ENCODE data around the gene GGN. TPM values are rescaled to one million over a fixed set of nuclear protein-coding genes. Genes with fewer than 3 reads are reported as not detected.

GGN gene
- total and polyA plus RNA-seq, 2 donors from 2014 or later: 0.92 to 1.6 TPM

DNA sequence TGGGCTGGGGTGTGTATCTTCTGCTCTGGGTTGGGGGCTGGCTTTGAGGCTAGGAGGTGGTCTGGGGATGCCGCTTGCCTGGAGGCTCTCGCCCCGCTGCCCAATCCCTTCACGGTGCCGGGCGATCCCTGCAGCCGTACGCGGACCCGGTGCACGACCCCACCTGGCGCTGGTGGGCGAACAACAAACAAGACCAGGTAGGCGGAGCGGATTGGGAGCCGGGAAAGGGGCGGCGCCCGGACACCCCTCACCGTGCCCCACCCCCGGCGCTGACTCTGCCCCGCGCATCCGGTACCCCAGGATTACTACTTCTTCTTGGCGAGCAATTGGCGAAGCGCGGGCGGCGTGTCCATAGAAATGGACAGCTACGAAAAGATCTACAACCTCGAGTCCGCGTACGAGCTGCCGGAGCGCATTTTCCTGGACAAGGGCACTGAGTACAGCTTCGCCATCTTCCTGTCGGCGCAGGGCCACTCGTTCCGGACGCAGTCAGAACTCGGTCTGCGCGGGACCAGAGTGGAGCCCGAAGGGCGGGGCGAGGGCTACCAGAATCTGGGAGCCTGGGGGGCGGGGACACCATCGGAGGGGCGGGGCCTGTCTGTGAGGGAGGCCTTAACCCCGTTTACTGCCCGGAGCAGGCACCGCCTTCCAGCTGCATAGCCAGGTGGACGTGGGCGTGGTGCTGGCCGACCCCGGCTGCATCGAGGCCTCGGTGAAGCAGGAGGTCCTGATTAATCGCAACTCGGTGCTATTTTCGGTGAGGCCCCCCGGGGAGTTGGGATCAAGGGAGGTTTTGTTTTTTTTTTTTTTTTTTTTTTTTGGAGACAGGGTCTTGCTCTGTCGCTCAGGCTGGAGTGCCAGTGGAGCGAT is 25.5 kb downstream of the GGN start:
- no peaks in the 10 kb centered on the region for H3K9me3 ChIP-seq (ENCODE audit: control insufficient read depth in 2 of 3, insufficient read depth in 1 of 3, low read length in 3 of 3)
- H3K27me3 ChIP-seq (ENCODE audit: control insufficient read depth, insufficient read depth, low read length): peaks cover 7% of the 10 kb centered on the region
- no peaks in the 10 kb centered on the region for H3K36me3 ChIP-seq (ENCODE audit: control insufficient read depth in 2 of 3, insufficient read depth in 3 of 3, low read length in 3 of 3)
- no peak for FAIRE-seq
- peak overlapping the region in 1 of 2 donors; percentile 47 for H3K27ac ChIP-seq (ENCODE audit: low read depth in 2 of 2, low read length in 2 of 2)
- peaks cover 0 to 3% (median 0%) of the 10 kb centered on the region in 3 donors for H3K4me1 ChIP-seq (ENCODE audit: control insufficient read depth in 2 of 3, insufficient read depth in 2 of 3, low read depth in 1 of 3, low read length in 3 of 3)
- peak overlapping the region; percentile 51 to 67 (median 67) for H3K4me3 ChIP-seq (ENCODE audit: low read length in 3 of 3)
- DNase-seq: peak; percentile 80 to 93 (median 84)
- H3K9ac ChIP-seq (ENCODE audit: low read length in 3 of 3): peak overlapping the region in 1 of 3 donors; percentile 15
- TF ChIP-seq, protein P1, sequence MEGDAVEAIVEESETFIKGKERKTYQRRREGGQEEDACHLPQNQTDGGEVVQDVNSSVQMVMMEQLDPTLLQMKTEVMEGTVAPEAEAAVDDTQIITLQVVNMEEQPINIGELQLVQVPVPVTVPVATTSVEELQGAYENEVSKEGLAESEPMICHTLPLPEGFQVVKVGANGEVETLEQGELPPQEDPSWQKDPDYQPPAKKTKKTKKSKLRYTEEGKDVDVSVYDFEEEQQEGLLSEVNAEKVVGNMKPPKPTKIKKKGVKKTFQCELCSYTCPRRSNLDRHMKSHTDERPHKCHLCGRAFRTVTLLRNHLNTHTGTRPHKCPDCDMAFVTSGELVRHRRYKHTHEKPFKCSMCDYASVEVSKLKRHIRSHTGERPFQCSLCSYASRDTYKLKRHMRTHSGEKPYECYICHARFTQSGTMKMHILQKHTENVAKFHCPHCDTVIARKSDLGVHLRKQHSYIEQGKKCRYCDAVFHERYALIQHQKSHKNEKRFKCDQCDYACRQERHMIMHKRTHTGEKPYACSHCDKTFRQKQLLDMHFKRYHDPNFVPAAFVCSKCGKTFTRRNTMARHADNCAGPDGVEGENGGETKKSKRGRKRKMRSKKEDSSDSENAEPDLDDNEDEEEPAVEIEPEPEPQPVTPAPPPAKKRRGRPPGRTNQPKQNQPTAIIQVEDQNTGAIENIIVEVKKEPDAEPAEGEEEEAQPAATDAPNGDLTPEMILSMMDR (IDR thresholded peaks at IDR 0.05; ENCODE audit: borderline replicate concordance, extremely low read depth, insufficient read depth): no peak
- intact Hi-C loops (cut with DNase I): no loop called here

DNA sequence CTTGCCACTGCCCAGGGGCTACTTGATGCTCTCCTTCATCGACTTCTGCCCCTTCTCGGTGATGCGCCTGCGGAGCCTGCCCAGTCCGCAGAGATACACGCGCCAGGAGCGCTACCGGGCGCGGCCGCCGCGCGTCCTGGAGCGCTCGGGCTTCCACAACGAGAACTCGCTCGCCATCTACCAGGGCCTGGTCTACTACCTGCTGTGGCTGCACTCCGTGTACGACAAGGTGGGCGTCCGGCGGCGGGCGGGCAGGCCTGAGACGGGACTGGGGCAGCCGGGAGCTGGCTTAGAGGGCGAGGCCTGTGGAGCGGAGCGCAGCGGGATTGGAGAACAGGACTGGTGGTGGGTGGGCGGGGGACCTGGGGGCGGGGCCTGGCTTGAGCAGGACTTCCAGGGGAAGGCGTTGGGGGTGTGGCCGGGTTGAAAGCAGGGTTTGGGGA is 26.2 kb downstream of the GGN start:
- Histone ChIP-seq H3K27me3 (ENCODE audit: control insufficient read depth, insufficient read depth, low read length) (peaks cover 7% of the 10 kb centered on the region), H3K4me1 (ENCODE audit: control insufficient read depth in 2 of 3, insufficient read depth in 2 of 3, low read depth in 1 of 3, low read length in 3 of 3) (peaks cover 0 to 3% (median 0%) of the 10 kb centered on the region in 3 donors), H3K27ac (ENCODE audit: low read depth in 2 of 2, low read length in 2 of 2) (no peak overlapping the region), H3K9me3 (ENCODE audit: control insufficient read depth in 2 of 3, insufficient read depth in 1 of 3, low read length in 3 of 3) (no peaks in the 10 kb centered on the region), H3K36me3 (ENCODE audit: control insufficient read depth in 2 of 3, insufficient read depth in 3 of 3, low read length in 3 of 3) (no peaks in the 10 kb centered on the region), H3K9ac (ENCODE audit: low read length in 3 of 3) (peak overlapping the region in 1 of 3 donors; percentile 41), H3K4me3 (ENCODE audit: low read length in 3 of 3) (peak overlapping the region; percentile 50 to 67 (median 67))
- no peak for FAIRE-seq
- TF ChIP-seq, protein P1 (IDR thresholded peaks at IDR 0.05; ENCODE audit: borderline replicate concordance, extremely low read depth, insufficient read depth): no peak
- DNase-seq: peak; percentile 91 to 96 (median 93)
- intact Hi-C loops (cut with DNase I): no loop called here

DNA sequence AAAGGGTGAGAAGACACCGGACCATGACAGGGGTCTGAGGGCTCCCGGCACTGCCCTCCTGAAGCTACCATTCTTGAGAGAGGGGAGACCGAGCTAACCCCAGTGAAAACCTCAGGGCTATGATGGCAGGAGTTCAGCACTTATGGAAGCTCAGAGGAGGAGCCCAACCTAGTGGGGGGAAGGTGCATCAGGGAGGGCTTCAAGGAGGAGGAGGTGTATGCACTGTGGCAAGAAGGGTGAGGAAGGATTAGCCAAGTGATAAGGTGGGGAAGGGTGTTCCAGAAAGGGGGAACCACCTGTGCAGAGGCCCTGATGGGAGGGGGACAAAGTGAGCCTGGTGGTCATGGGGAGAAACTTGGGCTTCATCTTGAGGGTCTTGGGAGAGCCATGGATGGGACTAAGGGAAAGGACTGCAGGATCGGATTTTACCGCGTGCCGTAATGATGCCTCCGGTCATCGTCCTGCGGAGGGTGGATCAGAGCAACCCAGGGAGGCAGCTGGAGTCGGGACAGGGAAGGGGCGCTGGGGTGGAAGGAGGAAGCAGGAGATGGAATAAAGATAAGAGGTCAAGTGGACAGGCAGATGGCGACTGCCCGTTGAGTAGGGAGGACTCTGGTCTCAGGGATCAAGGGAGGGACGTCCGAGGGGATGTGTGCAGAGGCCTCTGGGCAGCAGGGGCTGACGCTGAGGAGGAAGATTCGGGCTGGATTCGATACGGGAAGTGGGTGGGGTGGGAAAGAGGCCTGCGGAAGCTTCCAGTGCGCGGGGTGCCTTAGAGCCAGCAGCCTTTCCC is 26.8 kb downstream of the GGN start:
- H3K36me3 ChIP-seq (ENCODE audit: control insufficient read depth in 2 of 3, insufficient read depth in 3 of 3, low read length in 3 of 3): no peaks in the 10 kb centered on the region
- TF ChIP-seq, protein P1 (IDR thresholded peaks at IDR 0.05; ENCODE audit: borderline replicate concordance, extremely low read depth, insufficient read depth): no peak
- peaks cover 0 to 3% (median 0%) of the 10 kb centered on the region in 3 donors for H3K4me1 ChIP-seq (ENCODE audit: control insufficient read depth in 2 of 3, insufficient read depth in 2 of 3, low read depth in 1 of 3, low read length in 3 of 3)
- H3K9me3 ChIP-seq (ENCODE audit: control insufficient read depth in 2 of 3, insufficient read depth in 1 of 3, low read length in 3 of 3): no peaks in the 10 kb centered on the region
- H3K27ac ChIP-seq (ENCODE audit: low read depth in 2 of 2, low read length in 2 of 2): no peak overlapping the region
- H3K4me3 ChIP-seq (ENCODE audit: low read length in 3 of 3): peak overlapping the region; percentile 41 to 55 (median 41)
- FAIRE-seq (no peak), DNase-seq (no peak)
- H3K27me3 ChIP-seq (ENCODE audit: control insufficient read depth, insufficient read depth, low read length): peaks cover 7% of the 10 kb centered on the region
- peak overlapping the region in 1 of 3 donors; percentile 41 for H3K9ac ChIP-seq (ENCODE audit: low read length in 3 of 3)
- intact Hi-C loops (cut with DNase I): no loop called here

All from kidney (tissue), 14 donors.